HepG2 (cell line): ENCODE results near the gene PTK7. TPM values are rescaled to one million over a fixed set of nuclear protein-coding genes. Genes with fewer than 3 reads are reported as not detected.
A peak's percentile ranks its signal among the peaks of the same experiment; 100 is the strongest.

Source experiments
- CREM ChIP-seq, 2 experiments: sonication (generic) in 1 of 2; formaldehyde crosslinking in 1 of 2; IDR thresholded peaks; 2 replicates each; pipeline versions ENCODE4 v1.4.0 to v1.6.1; 2016 to 2020; ENCODE audit warnings: antibody characterized with exemption in 1 of 2, mild to moderate bottlenecking in 1 of 2, missing genetic modification reagents in 1 of 2
- DMTF1 ChIP-seq: sonication (generic); formaldehyde crosslinking; IDR thresholded peaks from 2 replicates; pipeline ENCODE4 v1.4.0; 2020; ENCODE audit warnings: mild to moderate bottlenecking, missing genetic modification reagents
- HNF1A ChIP-seq, 2 experiments: sonication (generic) in 1 of 2; formaldehyde crosslinking in 1 of 2; IDR thresholded peaks; 2 replicates each; pipeline versions ENCODE4 v1.4.0 to v1.6.1; 2016 to 2020; ENCODE audit warnings: borderline replicate concordance in 1 of 2, low read depth in 1 of 2, mild to moderate bottlenecking in 1 of 2, missing genetic modification reagents in 1 of 2
- JARID2 ChIP-seq: sonication (generic); formaldehyde crosslinking; IDR thresholded peaks from 2 replicates; pipeline ENCODE4 v1.8.1; 2023; ENCODE audit warnings: missing genetic modification reagents, inconsistent platforms; ENCODE audit not compliant: insufficient replicate concordance
- KAT2B ChIP-seq: fragments of 150-350 bp; IDR thresholded peaks from 2 replicates; pipeline ENCODE4 v1.6.1; 2014; ENCODE audit warnings: low read depth, low read length, borderline replicate concordance
- MLXIP ChIP-seq: sonication (generic); formaldehyde crosslinking; IDR thresholded peaks from 2 replicates; pipeline ENCODE4 v1.9.0; 2021; ENCODE audit warnings: missing genetic modification reagents, borderline replicate concordance
- MTERF4 ChIP-seq: sonication (generic); formaldehyde crosslinking; IDR thresholded peaks from 2 replicates; pipeline ENCODE4 v1.8.0; 2023; ENCODE audit warnings: mild to moderate bottlenecking, missing genetic modification reagents
- NFYB ChIP-seq: sonication (generic); formaldehyde crosslinking; IDR thresholded peaks from 2 replicates; pipeline ENCODE4 v1.4.0; 2020; ENCODE audit warnings: missing genetic modification reagents
- TEAD2 ChIP-seq: sonication (generic); formaldehyde crosslinking; IDR thresholded peaks from 2 replicates; pipeline ENCODE4 v1.9.0; 2021; ENCODE audit warnings: missing genetic modification reagents
- ZNF17 ChIP-seq: sonication (generic); formaldehyde crosslinking; IDR thresholded peaks from 2 replicates; pipeline ENCODE4 v1.5.0; 2020; ENCODE audit warnings: mild to moderate bottlenecking, missing genetic modification reagents
- ZNF207 ChIP-seq: fragments of 450-650 bp; IDR thresholded peaks from 2 replicates; pipeline ENCODE4 v1.6.1; 2016; ENCODE audit warnings: antibody characterized with exemption, borderline replicate concordance
- ZNF256 ChIP-seq: sonication (generic); formaldehyde crosslinking; conservative IDR thresholded peaks from 2 replicates; pipeline ENCODE4 v1.4.0; 2020; ENCODE audit warnings: missing genetic modification reagents
- ZNF687 ChIP-seq: sonication (generic); formaldehyde crosslinking; IDR thresholded peaks from 2 replicates; pipeline ENCODE4 v1.5.1; 2020; ENCODE audit warnings: mild to moderate bottlenecking, missing genetic modification reagents, moderate library complexity
- polyA plus RNA-seq, 8 experiments: library from polyadenylated mRNA; depleted of rRNA in 3 of 8; stranded (reverse) in 7 of 8; unstranded in 1 of 8; fragments of >200 nt; fragmentation: Illumina TruSeq in 4 of 8; extraction: Trizol in 4 of 8; gene quantifications; 2 replicates each; pipeline versions ENCODE4 v1.2.1 to v1.2.3, GENCODE V29; 2011 to 2016; ENCODE audit warnings: low read depth in 4 of 8, missing spikeins in 1 of 8, mixed read lengths in 1 of 8; ENCODE audit not compliant: insufficient read depth in 1 of 8
- total RNA-seq, 5 experiments: library from RNA; depleted of rRNA; stranded (reverse); fragments of >200 nt; fragmentation: Illumina TruSeq; extraction: Trizol; gene quantifications; 2 replicates each; pipeline ENCODE4 v1.2.3, GENCODE V29; 2016; ENCODE audit warnings: low read depth in 1 of 5

Gene PTK7
- total and polyA plus RNA-seq, 2 of the 13 experiments (the other 11 are each of a cell fraction or from before 2014, with no cell fraction given): 98.5 to 99.8 TPM

GRCh38 chr6:43170417-43170930 is 94.4 kb downstream of the PTK7 start (continued):
- TF ChIP-seq DMTF1 (CRISPR knock-in tag) (no peak), ZNF256 (CRISPR knock-in tag) (peak; percentile 66; the same call in 1 of the 2 replicates), ZNF207 (no peak), JARID2 (CRISPR knock-in tag) (no peak), ZNF17 (no peak), HNF1A (IDR thresholded peaks at IDR 0.05; ENCODE audit: low read depth) (no peak), HNF1A (CRISPR knock-in tag; IDR thresholded peaks at IDR 0.05; ENCODE audit: borderline replicate concordance) (no peak), ZNF687 (CRISPR knock-in tag) (no peak; the same call in 1 of the 2 replicates), CREM (IDR thresholded peaks at IDR 0.05) (no peak), CREM (CRISPR knock-in tag; IDR thresholded peaks at IDR 0.05) (no peak), KAT2B (no peak), MTERF4 (no peak; the same call in 1 of the 2 replicates), MLXIP (CRISPR knock-in tag) (no peak), NFYB (no peak), TEAD2 (CRISPR knock-in tag) (no peak)
